ENCODE results near the gene ZNF605. TPM values are rescaled to one million over a fixed set of nuclear protein-coding genes. Genes with fewer than 3 reads are reported as not detected.

Gene ZNF605
- total RNA-seq, 4 donors from 2014 or later, result 4.5 to 21.3 (median 10.3) TPM

DNA sequence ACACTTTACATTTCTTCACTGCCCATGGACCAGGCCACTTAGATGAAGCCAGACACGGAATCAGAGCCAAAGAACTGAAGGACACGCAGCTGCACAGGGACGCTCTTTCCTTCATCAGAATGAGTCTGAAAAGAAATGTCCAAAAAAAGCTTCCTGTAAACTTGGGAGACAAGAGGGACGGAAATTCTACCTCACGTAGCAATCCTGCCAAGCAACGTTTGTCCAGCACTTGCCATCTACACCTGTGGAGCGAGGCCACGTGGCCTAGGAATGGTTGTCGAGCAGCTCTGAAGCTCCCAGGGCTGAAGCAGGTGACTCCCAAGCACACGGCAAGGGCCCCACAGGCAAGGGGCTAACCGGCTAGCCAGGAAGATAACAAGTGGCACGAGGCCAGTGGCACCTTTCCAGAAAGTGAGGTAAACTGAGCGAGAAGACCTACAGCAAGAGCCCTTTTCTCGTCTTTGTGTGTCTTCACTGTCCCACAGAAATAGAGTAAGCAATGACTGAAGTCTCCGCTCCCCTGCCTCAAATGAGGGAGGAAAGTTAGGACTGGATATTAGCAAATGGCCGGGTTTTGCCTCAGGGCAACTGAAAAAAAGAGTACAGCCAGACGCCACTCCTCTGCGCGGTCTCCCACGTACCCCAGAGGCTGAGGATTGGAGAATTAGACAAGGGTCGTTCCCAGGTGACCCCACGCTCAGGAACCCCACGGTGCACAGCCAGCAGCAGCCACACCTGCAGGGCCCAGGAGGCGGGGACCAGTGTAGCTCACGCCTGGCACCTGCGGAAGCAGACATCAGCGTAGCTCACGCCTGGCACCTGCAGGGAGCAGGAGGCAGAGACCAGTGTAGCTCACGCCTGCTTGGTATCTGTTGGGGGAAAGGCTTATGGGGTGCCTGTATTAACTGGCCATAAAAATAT is 7.7 kb downstream of the ZNF605 start:
- H3K36me3 ChIP-seq, result peaks cover 0 to 57% (median 26%) of the 10 kb centered on the region in 4 donors
- DNase-seq, result no peak
- intact Hi-C loops (cut with DNase I; ENCODE audit: low total_unique reads), result no loop called here
- no peak overlapping the region for H3K27ac ChIP-seq
- no peak overlapping the region for H3K4me3 ChIP-seq
- H3K9me3 ChIP-seq, result peaks cover 36 to 72% of the 10 kb centered on the region in 2 donors
- WGBS, 2 donors (ENCODE audit: low coverage in 1 of 2), result 93 to 97% methylated on average over 6 to 29 of the region's 29 CpGs
- H3K27me3 ChIP-seq, result no peaks in the 10 kb centered on the region
- TF ChIP-seq POLR2A (IDR thresholded peaks at IDR 0.05), result no peak
- TF ChIP-seq POLR2AphosphoS5 (IDR thresholded peaks at IDR 0.05), result no peak
- no peak for TF ChIP-seq EP300 (IDR thresholded peaks at IDR 0.05; ENCODE audit: low read depth)
- no peaks in the 10 kb centered on the region for H3K4me1 ChIP-seq
- in situ Hi-C loops (cut with MboI; ENCODE audit: low pct_ligation_motif_present in 1 of 4, low pct_unique_long_range_greater_than_20kb in 1 of 4, low sequenced_read_pairs in 3 of 4), result no loop called here

DNA sequence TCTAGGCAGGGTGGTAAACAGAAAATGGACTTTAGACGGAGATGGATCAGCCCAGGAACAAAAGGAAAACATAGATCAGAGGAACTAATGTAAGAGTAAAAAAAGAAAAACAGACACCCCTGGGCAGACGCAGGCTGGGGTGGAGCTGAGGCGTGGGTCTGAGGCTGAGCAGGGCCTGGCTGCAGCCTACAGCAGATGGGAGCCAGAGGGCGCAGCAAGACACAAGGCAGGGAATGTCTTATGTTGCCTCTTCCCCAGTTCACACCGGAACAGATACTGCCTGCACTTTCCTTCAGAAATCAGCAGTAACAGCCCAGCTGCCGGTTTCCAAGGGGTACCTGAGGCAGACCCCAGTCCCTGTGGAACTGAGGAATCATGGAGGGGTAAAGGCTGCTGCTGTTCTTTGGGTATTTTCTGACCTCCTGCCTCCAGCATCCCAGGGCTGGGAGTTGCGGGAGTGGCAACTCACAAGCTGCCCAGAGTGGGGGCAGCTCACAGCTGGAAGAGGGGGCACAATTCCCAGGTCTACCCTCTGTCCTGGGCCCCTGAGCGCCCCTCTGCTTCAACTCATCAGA is 9.8 kb downstream of the ZNF605 start:
- in situ Hi-C loops (cut with MboI; ENCODE audit: low pct_ligation_motif_present in 1 of 4, low pct_unique_long_range_greater_than_20kb in 1 of 4, low sequenced_read_pairs in 3 of 4), result no loop called here
- no peak overlapping the region for H3K27ac ChIP-seq
- no peak overlapping the region for H3K4me3 ChIP-seq
- DNase-seq, result no peak
- intact Hi-C loops (cut with DNase I; ENCODE audit: low total_unique reads), result no loop called here
- no peaks in the 10 kb centered on the region for H3K4me1 ChIP-seq
- WGBS, 2 donors (ENCODE audit: low coverage in 1 of 2), result 89 to 100% methylated on average over 3 to 8 of the region's 8 CpGs
- H3K9me3 ChIP-seq, result peaks cover 50 to 86% of the 10 kb centered on the region in 2 donors
- peaks cover 0 to 78% (median 36%) of the 10 kb centered on the region in 4 donors for H3K36me3 ChIP-seq
- no peak for TF ChIP-seq POLR2A (IDR thresholded peaks at IDR 0.05)
- TF ChIP-seq, protein P1, sequence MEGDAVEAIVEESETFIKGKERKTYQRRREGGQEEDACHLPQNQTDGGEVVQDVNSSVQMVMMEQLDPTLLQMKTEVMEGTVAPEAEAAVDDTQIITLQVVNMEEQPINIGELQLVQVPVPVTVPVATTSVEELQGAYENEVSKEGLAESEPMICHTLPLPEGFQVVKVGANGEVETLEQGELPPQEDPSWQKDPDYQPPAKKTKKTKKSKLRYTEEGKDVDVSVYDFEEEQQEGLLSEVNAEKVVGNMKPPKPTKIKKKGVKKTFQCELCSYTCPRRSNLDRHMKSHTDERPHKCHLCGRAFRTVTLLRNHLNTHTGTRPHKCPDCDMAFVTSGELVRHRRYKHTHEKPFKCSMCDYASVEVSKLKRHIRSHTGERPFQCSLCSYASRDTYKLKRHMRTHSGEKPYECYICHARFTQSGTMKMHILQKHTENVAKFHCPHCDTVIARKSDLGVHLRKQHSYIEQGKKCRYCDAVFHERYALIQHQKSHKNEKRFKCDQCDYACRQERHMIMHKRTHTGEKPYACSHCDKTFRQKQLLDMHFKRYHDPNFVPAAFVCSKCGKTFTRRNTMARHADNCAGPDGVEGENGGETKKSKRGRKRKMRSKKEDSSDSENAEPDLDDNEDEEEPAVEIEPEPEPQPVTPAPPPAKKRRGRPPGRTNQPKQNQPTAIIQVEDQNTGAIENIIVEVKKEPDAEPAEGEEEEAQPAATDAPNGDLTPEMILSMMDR (IDR thresholded peaks at IDR 0.05), result no peak
- TF ChIP-seq POLR2AphosphoS5 (IDR thresholded peaks at IDR 0.05), result no peak
- no peak for TF ChIP-seq EP300 (IDR thresholded peaks at IDR 0.05; ENCODE audit: low read depth)
- no peaks in the 10 kb centered on the region for H3K27me3 ChIP-seq

DNA sequence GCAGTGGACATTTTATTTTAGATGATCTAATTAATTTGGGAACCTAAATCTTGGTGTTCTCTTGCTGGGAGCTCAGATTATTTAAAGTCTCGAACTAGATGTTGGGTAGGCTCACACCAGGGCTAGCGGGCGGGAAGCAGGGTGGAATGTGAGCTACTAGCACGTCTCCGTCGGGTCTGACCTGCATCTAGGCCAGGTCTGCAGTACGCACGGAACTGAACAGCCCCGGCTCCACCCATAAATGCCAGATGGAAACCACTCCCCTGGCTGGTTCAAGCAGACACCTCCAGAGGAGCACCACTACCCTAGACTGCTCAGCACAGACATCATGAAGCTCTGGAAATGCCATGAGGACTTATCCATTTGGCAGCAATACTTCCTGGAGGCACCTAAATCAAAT is 10.3 kb downstream of the ZNF605 start:
- H3K4me1 ChIP-seq, result no peaks in the 10 kb centered on the region
- intact Hi-C loops (cut with DNase I; ENCODE audit: low total_unique reads) (no loop called here), in situ Hi-C loops (cut with MboI; ENCODE audit: low pct_ligation_motif_present in 1 of 4, low pct_unique_long_range_greater_than_20kb in 1 of 4, low sequenced_read_pairs in 3 of 4) (no loop called here)
- no peaks in the 10 kb centered on the region for H3K27me3 ChIP-seq
- H3K9me3 ChIP-seq, result peaks cover 56 to 91% of the 10 kb centered on the region in 2 donors
- 98% methylated on average over 9 of the region's 9 CpGs; no CpG with 5 or more reads in 1 of the 2 donors for WGBS, 2 donors (ENCODE audit: low coverage in 1 of 2)
- DNase-seq, result no peak
- H3K27ac ChIP-seq, result no peak overlapping the region
- peaks cover 0 to 83% (median 37%) of the 10 kb centered on the region in 4 donors for H3K36me3 ChIP-seq
- TF ChIP-seq POLR2AphosphoS5 (IDR thresholded peaks at IDR 0.05), result no peak
- no peak for TF ChIP-seq POLR2A (IDR thresholded peaks at IDR 0.05)
- no peak for TF ChIP-seq EP300 (IDR thresholded peaks at IDR 0.05; ENCODE audit: low read depth)
- TF ChIP-seq, protein P1 (IDR thresholded peaks at IDR 0.05), result no peak
- no peak overlapping the region for H3K4me3 ChIP-seq

DNA sequence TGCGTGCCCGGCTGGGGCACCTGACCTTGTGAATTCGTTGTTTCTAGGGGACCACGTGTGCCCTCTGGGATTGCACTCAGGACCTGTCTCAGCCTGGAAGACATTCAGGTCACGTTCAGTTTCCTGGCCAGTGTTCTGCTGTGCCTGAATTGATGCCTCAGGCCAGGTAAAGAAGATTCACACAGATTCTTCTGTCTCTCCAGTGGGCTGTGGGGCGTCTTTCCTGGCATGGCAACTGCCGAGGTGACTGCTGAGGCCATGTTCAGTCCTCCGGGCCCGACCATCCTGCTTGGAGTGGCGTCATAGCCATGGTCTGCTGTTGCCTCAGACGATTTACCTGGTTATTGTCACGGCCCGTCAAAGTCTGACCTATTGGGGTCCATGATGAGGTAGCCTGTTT is 13.5 kb downstream of the ZNF605 start:
- in situ Hi-C loops (cut with MboI; ENCODE audit: low pct_ligation_motif_present in 1 of 4, low pct_unique_long_range_greater_than_20kb in 1 of 4, low sequenced_read_pairs in 3 of 4) (no loop called here), intact Hi-C loops (cut with DNase I; ENCODE audit: low total_unique reads) (no loop called here)
- no peak for DNase-seq
- Histone ChIP-seq H3K27ac (no peak overlapping the region), H3K27me3 (no peaks in the 10 kb centered on the region), H3K4me3 (no peak overlapping the region), H3K36me3 (peaks cover 0 to 67% (median 31%) of the 10 kb centered on the region in 4 donors), H3K4me1 (no peaks in the 10 kb centered on the region), H3K9me3 (peaks cover 47 to 80% of the 10 kb centered on the region in 2 donors)
- TF ChIP-seq, protein P1 (IDR thresholded peaks at IDR 0.05), result no peak
- TF ChIP-seq EP300 (IDR thresholded peaks at IDR 0.05; ENCODE audit: low read depth) (no peak), POLR2A (IDR thresholded peaks at IDR 0.05) (no peak), POLR2AphosphoS5 (IDR thresholded peaks at IDR 0.05) (no peak)
- WGBS, 2 donors (ENCODE audit: low coverage in 1 of 2), result 96% methylated on average over 13 of the region's 13 CpGs; no CpG with 5 or more reads in 1 of the 2 donors
